ENCODE data around the gene TMEM169. TPM values are rescaled to one million over a fixed set of nuclear protein-coding genes. Genes with fewer than 3 reads are reported as not detected.

The TMEM169 gene
- total and polyA plus RNA-seq, 2 of the 13 experiments (the other 11 are each of a cell fraction or from before 2014, with no cell fraction given), result 1.5 to 4.5 TPM

DNA sequence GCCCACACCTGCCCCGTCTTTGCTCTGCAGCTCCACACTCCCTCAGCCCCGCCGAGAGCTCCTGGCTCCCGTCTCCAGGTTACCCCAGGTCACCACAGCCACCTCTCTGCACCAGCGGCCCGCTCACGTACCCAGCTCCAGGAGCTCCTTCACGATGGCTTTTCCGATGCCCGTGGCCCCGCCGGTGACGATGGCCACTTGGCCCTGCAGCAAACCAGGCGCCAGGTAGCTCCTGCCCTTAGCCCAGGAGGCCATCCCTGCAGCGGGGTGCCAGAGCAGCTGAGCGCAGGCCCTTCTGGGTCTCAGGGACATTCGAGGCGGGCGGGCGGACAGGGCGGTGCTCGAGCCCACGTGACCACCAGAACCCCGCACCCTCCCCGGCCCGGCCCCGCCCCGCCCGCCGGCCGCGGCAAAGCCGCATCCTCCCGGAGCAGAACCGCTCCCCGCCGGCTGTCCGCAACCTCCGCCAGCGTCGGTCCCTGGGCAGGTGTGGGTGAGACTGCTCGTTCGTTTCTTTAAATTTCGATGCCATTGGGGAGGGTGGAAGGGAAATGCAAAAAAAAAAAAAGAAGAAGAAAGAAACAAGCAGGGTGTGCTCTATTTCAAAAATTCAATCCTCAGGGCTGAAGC is at the start of gene TMEM169, which contains the start of gene PECR (continued):
- TF ChIP-seq, protein P1, sequence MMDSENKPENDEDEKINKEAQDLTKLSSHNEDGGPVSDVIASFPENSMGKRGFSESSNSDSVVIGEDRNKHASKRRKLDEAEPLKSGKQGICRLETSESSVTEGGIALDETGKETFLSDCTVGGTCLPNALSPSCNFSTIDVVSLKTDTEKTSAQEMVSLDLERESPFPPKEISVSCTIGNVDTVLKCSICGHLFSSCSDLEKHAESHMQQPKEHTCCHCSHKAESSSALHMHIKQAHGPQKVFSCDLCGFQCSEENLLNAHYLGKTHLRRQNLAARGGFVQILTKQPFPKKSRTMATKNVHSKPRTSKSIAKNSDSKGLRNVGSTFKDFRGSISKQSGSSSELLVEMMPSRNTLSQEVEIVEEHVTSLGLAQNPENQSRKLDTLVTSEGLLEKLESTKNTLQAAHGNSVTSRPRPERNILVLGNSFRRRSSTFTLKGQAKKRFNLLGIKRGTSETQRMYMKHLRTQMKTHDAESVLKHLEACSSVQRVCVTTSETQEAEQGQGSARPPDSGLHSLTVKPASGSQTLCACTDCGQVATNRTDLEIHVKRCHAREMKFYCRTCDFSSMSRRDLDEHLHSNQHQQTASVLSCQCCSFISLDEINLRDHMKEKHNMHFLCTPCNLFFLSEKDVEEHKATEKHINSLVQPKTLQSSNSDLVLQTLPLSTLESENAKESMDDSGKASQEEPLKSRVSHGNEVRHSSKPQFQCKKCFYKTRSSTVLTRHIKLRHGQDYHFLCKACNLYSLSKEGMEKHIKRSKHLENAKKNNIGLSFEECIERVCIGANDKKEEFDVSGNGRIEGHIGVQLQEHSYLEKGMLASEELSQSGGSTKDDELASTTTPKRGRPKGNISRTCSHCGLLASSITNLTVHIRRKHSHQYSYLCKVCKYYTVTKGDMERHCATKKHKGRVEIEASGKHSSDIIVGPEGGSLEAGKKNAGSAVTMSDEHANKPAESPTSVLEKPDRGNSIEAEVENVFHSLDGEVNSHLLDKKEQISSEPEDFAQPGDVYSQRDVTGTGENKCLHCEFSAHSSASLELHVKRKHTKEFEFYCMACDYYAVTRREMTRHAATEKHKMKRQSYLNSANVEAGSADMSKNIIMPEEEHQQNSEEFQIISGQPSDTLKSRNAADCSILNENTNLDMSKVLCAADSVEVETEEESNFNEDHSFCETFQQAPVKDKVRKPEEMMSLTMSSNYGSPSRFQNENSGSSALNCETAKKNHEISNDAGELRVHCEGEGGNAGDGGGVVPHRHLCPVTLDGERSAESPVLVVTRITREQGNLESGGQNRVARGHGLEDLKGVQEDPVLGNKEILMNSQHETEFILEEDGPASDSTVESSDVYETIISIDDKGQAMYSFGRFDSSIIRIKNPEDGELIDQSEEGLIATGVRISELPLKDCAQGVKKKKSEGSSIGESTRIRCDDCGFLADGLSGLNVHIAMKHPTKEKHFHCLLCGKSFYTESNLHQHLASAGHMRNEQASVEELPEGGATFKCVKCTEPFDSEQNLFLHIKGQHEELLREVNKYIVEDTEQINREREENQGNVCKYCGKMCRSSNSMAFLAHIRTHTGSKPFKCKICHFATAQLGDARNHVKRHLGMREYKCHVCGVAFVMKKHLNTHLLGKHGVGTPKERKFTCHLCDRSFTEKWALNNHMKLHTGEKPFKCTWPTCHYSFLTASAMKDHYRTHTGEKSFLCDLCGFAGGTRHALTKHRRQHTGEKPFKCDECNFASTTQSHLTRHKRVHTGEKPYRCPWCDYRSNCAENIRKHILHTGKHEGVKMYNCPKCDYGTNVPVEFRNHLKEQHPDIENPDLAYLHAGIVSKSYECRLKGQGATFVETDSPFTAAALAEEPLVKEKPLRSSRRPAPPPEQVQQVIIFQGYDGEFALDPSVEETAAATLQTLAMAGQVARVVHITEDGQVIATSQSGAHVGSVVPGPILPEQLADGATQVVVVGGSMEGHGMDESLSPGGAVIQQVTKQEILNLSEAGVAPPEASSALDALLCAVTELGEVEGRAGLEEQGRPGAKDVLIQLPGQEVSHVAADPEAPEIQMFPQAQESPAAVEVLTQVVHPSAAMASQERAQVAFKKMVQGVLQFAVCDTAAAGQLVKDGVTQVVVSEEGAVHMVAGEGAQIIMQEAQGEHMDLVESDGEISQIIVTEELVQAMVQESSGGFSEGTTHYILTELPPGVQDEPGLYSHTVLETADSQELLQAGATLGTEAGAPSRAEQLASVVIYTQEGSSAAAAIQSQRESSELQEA (CRISPR knock-in tag; IDR thresholded peaks at IDR 0.05; ENCODE audit: not compliant biosample characterization), result peak; percentile 91
- TF ChIP-seq, protein P2, sequence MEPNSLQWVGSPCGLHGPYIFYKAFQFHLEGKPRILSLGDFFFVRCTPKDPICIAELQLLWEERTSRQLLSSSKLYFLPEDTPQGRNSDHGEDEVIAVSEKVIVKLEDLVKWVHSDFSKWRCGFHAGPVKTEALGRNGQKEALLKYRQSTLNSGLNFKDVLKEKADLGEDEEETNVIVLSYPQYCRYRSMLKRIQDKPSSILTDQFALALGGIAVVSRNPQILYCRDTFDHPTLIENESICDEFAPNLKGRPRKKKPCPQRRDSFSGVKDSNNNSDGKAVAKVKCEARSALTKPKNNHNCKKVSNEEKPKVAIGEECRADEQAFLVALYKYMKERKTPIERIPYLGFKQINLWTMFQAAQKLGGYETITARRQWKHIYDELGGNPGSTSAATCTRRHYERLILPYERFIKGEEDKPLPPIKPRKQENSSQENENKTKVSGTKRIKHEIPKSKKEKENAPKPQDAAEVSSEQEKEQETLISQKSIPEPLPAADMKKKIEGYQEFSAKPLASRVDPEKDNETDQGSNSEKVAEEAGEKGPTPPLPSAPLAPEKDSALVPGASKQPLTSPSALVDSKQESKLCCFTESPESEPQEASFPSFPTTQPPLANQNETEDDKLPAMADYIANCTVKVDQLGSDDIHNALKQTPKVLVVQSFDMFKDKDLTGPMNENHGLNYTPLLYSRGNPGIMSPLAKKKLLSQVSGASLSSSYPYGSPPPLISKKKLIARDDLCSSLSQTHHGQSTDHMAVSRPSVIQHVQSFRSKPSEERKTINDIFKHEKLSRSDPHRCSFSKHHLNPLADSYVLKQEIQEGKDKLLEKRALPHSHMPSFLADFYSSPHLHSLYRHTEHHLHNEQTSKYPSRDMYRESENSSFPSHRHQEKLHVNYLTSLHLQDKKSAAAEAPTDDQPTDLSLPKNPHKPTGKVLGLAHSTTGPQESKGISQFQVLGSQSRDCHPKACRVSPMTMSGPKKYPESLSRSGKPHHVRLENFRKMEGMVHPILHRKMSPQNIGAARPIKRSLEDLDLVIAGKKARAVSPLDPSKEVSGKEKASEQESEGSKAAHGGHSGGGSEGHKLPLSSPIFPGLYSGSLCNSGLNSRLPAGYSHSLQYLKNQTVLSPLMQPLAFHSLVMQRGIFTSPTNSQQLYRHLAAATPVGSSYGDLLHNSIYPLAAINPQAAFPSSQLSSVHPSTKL (CRISPR knock-in tag; IDR thresholded peaks at IDR 0.05), result no peak; the same call in none of the 2 replicates
- TF ChIP-seq, protein P3, sequence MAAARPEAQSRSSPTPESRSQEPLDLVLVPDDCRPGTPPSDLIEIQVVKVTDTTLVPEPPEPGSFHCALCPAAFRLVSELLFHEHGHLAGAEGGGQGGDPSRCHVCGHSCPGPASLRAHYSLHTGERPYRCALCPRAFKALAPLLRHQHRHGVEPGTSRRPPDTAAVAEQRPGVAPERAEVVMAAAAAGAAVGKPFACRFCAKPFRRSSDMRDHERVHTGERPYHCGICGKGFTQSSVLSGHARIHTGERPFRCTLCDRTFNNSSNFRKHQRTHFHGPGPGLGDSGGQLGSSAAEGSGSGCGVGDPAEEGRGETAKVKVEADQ (CRISPR knock-in tag; IDR thresholded peaks at IDR 0.05; ENCODE audit: borderline replicate concordance), result peak; percentile 99
- TF ChIP-seq ZC3H13 (CRISPR knock-in tag; IDR thresholded peaks at IDR 0.05), result peak; percentile 97
- TF ChIP-seq NFYB (CRISPR knock-in tag; IDR thresholded peaks at IDR 0.05), result peak; percentile 36; the same call in 1 of the 2 replicates
- TF ChIP-seq, protein P4, sequence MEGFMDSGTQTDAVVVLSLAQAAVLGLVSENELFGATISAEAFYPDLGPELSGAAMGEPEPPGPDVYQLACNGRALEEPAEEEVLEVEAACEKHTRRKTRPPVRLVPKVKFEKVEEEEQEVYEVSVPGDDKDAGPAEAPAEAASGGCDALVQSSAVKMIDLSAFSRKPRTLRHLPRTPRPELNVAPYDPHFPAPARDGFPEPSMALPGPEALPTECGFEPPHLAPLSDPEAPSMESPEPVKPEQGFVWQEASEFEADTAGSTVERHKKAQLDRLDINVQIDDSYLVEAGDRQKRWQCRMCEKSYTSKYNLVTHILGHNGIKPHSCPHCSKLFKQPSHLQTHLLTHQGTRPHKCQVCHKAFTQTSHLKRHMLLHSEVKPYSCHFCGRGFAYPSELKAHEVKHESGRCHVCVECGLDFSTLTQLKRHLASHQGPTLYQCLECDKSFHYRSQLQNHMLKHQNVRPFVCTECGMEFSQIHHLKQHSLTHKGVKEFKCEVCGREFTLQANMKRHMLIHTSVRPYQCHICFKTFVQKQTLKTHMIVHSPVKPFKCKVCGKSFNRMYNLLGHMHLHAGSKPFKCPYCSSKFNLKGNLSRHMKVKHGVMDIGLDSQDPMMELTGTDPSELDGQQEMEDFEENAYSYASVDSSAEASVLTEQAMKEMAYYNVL (CRISPR knock-in tag; IDR thresholded peaks at IDR 0.05; ENCODE audit: borderline replicate concordance), result peak; percentile 87
- TF ChIP-seq, protein P5, sequence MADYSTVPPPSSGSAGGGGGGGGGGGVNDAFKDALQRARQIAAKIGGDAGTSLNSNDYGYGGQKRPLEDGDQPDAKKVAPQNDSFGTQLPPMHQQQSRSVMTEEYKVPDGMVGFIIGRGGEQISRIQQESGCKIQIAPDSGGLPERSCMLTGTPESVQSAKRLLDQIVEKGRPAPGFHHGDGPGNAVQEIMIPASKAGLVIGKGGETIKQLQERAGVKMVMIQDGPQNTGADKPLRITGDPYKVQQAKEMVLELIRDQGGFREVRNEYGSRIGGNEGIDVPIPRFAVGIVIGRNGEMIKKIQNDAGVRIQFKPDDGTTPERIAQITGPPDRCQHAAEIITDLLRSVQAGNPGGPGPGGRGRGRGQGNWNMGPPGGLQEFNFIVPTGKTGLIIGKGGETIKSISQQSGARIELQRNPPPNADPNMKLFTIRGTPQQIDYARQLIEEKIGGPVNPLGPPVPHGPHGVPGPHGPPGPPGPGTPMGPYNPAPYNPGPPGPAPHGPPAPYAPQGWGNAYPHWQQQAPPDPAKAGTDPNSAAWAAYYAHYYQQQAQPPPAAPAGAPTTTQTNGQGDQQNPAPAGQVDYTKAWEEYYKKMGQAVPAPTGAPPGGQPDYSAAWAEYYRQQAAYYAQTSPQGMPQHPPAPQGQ (CRISPR knock-in tag; IDR thresholded peaks at IDR 0.05; ENCODE audit: borderline replicate concordance), result peak; percentile 92; the same call in 1 of the 2 replicates
- no peak for TF ChIP-seq ZNF7 (CRISPR knock-in tag; IDR thresholded peaks at IDR 0.05)
- TF ChIP-seq, protein P6, sequence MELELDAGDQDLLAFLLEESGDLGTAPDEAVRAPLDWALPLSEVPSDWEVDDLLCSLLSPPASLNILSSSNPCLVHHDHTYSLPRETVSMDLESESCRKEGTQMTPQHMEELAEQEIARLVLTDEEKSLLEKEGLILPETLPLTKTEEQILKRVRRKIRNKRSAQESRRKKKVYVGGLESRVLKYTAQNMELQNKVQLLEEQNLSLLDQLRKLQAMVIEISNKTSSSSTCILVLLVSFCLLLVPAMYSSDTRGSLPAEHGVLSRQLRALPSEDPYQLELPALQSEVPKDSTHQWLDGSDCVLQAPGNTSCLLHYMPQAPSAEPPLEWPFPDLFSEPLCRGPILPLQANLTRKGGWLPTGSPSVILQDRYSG (CRISPR knock-in tag; IDR thresholded peaks at IDR 0.05), result no peak
